Right atrium auricular region (tissue), 2 donors: Measurements from ENCODE around the gene KICS2. TPM values are rescaled to one million over a fixed set of nuclear protein-coding genes. Genes with fewer than 3 reads are reported as not detected.

Experiments
- DNase-seq: peaks from one replicate; pipeline ENCODE4 v3.0.0-alpha.2; 2019; ENCODE audit warnings: low spot score
- H3K27ac ChIP-seq, 2 donors: fragments of 200-600 bp; sonication (generic); 1 replicate in 1 of 2; 2 replicates in 1 of 2; pipeline ENCODE4 v1.5.1; 2016 to 2019
- H3K27me3 ChIP-seq, 2 donors: fragments of 200-600 bp; sonication (generic); one replicate each; pipeline versions ENCODE4 v1.5.1 to v1.6.0; 2017 to 2019
- H3K36me3 ChIP-seq: fragments of 200-600 bp; sonication (generic); one replicate; pipeline ENCODE4 v1.5.1; 2016
- H3K4me1 ChIP-seq, 2 donors: fragments of 200-600 bp; sonication (generic); one replicate each; pipeline versions ENCODE4 v1.5.1 to v1.6.0; 2017 to 2019
- H3K4me3 ChIP-seq, 2 donors: fragments of 200-600 bp; sonication (generic); 1 replicate in 1 of 2; 2 replicates in 1 of 2; pipeline ENCODE4 v1.5.1; 2017 to 2019; ENCODE audit warnings: mild to moderate bottlenecking in 1 of 2, moderate library complexity in 1 of 2
- H3K9me3 ChIP-seq, 2 donors: fragments of 200-600 bp; sonication (generic); one replicate each; pipeline ENCODE4 v1.5.1; 2019
- CTCF ChIP-seq, 2 donors: fragments of 200-600 bp; sonication (generic); IDR thresholded peaks; one replicate each; pipeline ENCODE4 v1.5.1; 2019; ENCODE audit warnings: antibody characterized with exemption in 2 of 2
- total RNA-seq, 2 donors: library from RNA; depleted of rRNA; stranded (reverse); fragments of >200 nt; gene quantifications; one replicate each; pipeline ENCODE4 v1.1.0, GENCODE V29; 2016

KICS2 gene
- total RNA-seq, 2 donors from 2014 or later: 3.4 to 4.2 TPM

- no peaks in the 10 kb centered on the region for H3K4me1 ChIP-seq
- no peaks in the 10 kb centered on the region for H3K27me3 ChIP-seq
- H3K27ac ChIP-seq: no peak overlapping the region
- no peak for DNase-seq
- no peaks in the 10 kb centered on the region for H3K9me3 ChIP-seq
- H3K36me3 ChIP-seq: peaks cover 6% of the 10 kb centered on the region
- TF ChIP-seq CTCF (IDR thresholded peaks at IDR 0.05): no peak
- H3K4me3 ChIP-seq: no peak overlapping the region
These were observed 27.6 kb downstream of the KICS2 start for GRCh38 chr12:64194333-64195149.

GRCh38 chr12:64193931-64194330 lies 28.2 kb downstream of the KICS2 start:
- no peak overlapping the region for H3K4me3 ChIP-seq
- no peak for DNase-seq
- TF ChIP-seq CTCF (IDR thresholded peaks at IDR 0.05): no peak
- no peak overlapping the region for H3K27ac ChIP-seq
- H3K9me3 ChIP-seq: no peaks in the 10 kb centered on the region
- no peaks in the 10 kb centered on the region for H3K4me1 ChIP-seq
- no peaks in the 10 kb centered on the region for H3K27me3 ChIP-seq
- H3K36me3 ChIP-seq: peaks cover 6% of the 10 kb centered on the region

GRCh38 chr12:64192644-64193444 lies 29.3 kb downstream of the KICS2 start:
- H3K9me3 ChIP-seq: no peaks in the 10 kb centered on the region
- no peak overlapping the region for H3K4me3 ChIP-seq
- H3K27me3 ChIP-seq: no peaks in the 10 kb centered on the region

GRCh38 chr12:64190140-64190539 lies 32.0 kb downstream of the KICS2 start:
- no peak for DNase-seq
- no peak overlapping the region for H3K27ac ChIP-seq
- H3K36me3 ChIP-seq: peaks cover 6% of the 10 kb centered on the region
- TF ChIP-seq CTCF (IDR thresholded peaks at IDR 0.05): no peak
- no peaks in the 10 kb centered on the region for H3K4me1 ChIP-seq
- H3K27me3 ChIP-seq: no peaks in the 10 kb centered on the region
- H3K9me3 ChIP-seq: no peaks in the 10 kb centered on the region
- H3K4me3 ChIP-seq: no peak overlapping the region

More at GRCh38 chr12:64192644-64193444, 29.3 kb downstream of the KICS2 start:
- no peak for TF ChIP-seq CTCF (IDR thresholded peaks at IDR 0.05)
- Histone ChIP-seq H3K36me3 (peaks cover 6% of the 10 kb centered on the region), H3K4me1 (no peaks in the 10 kb centered on the region), H3K27ac (no peak overlapping the region)
- DNase-seq: no peak

GRCh38 chr12:64189530-64189929 lies 32.6 kb downstream of the KICS2 start:
- Histone ChIP-seq H3K27me3 (no peaks in the 10 kb centered on the region), H3K9me3 (no peaks in the 10 kb centered on the region), H3K27ac (no peak overlapping the region), H3K36me3 (peaks cover 6% of the 10 kb centered on the region), H3K4me1 (no peaks in the 10 kb centered on the region), H3K4me3 (no peak overlapping the region)
- DNase-seq: no peak
- TF ChIP-seq CTCF (IDR thresholded peaks at IDR 0.05): no peak
